AG08395 (cell line): ENCODE data around the gene RAB11FIP3.
"Not testable (repeated sequence)": the region's sequence is repeated elsewhere in the genome, so short reads cannot be mapped to it uniquely, and the experiment has no call there.

Experiments used
- DNase-seq: peaks from one replicate; pipeline ENCODE4 v3.0.0; 2012; ENCODE audit warnings: mixed read lengths, low spot score

Gene RAB11FIP3

DNA sequence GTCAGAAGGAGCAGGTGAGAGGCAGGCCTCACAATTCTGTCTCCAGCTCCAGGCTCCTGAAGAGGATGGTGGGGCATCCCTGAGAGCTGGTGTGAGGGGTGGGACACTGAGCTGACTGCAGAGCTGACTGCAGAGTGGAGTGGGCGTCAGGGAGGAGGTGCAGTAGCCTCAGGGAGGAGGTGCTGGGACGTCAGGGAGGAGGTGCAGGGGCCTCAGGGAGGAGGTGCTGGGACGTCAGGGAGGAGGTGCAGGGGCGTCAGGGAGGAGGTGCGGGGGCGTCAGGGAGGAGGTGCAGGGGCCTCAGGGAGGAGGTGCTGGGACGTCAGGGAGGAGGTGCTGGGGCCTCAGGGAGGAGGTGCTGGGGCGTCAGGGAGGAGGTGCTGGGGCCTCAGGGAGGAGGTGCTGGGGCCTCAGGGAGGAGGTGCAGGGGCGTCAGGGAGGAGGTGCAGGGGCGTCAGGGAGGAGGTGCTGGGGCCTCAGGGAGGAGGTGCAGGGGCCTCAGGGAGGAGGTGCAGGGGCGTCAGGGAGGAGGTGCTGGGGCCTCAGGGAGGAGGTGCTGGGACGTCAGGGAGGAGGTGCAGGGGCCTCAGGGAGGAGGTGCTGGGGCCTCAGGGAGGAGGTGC, 41.9 kb downstream of the RAB11FIP3 start:
- DNase-seq = not testable (repeated sequence)

DNA sequence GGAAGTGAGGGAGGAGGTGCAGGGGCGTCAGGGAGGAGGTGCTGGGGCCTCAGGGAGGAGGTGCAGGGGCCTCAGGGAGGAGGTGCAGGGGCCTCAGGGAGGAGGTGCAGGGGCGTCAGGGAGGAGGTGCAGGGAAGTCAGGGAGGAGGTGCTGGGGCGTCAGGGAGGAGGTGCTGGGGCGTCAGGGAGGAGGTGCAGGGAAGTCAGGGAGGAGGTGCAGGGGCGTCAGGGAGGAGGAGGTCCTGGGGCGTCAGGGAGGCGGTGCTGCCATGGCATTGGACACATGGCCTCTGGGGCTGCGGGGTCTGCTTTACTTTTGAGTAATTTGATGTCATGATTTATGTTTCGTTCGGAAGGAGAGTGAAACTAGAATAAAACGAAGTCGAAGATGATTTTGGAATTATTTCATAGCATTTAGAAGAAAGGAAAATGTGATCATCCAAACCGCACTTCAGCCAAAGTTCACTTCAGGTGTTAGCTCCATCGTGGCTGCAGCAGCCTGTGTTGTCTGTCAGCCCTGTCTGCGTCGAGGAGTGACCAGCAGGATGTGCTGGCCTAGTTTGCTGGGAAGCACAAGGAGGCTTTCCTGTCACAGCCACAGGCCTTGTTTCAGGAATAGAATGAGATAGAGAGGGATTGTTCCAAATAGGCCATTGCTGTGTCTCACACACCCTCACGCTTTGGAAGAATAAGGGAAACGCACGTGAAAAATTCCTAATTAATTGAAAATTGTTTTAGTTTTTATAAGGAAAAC, 42.8 kb downstream of the RAB11FIP3 start:
- no peak for DNase-seq

- not testable (repeated sequence) for DNase-seq
Measured at GRCh38 chr16:469459-469858, 44.0 kb downstream of the RAB11FIP3 start.

DNA sequence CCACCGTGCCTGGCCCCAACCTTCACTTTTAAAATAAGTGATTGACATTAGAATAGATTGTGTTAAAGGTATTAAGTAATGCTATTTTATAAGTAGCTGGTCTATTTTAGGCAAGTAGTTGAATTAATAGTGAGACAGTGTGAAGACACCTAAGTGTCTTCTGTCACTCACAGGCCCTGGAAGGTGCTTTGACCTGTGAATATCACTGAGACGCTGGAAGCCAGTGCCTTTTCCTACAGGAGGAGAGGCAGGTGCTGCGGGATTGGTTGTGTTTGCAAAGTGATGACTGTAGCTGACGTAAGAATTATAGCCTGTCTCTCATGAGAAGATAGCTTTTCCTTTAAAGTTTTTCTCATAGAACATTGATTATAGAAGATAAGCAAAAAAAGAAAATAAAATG, 45.0 kb downstream of the RAB11FIP3 start:
- DNase-seq = no peak

DNA sequence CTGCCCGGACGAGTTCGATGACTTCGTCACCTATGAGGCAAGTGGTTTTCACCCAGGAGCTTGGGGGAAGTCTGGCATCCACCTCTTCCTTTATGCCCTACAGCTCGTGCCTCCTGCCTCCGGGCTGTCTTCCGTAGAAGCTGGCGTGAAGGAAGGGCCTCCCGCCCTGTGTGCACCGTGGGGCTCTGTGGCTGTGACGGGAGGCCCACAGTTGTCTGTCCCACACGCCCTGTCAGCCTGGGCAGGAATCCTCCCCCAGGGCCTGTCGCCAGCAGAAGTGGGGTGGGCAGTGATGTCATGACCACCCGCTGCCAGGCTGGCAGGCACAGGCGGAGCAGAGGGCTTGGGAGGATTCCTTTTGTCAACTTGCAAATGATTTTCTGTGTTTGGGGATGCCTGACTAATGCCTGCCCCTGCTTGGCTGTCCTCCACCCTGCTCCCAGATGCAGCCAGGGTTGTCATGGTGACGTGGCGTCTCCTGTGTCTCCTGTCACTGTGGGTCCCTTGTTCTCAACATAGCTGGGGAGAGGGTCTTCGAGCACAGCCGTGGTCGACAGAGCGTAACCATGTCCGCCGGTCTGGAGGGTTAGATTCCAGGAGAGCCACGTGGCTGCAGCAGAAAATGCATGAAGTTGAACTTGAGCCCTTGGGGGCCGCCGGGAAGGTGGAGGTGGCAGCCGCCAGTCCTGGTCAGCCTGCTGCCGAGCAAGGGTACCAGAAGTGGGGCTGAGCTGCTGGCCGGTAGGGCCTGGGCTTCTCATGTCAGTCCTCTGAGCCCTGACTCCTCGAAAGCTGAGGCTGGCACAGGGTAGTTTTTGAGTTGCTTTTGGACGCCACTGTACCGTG, 46.1 kb downstream of the RAB11FIP3 start:
- peak; percentile 97 for DNase-seq

DNA sequence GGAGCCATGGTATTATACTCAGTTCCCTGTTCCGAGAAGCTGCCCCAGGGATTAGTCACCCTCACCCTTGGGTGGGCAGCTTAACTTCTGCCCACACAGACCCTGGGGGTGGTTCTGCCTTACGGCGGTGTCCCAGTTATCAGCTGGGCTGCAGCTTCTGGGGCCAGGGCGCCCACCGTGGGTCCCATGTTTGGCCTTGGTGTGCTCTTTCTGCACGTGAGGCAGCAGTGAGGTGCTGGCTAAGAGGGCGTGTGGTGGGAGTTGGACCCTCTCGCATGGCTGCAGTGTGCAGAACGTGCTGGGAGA, 46.7 kb downstream of the RAB11FIP3 start:
- DNase-seq = no peak

DNA sequence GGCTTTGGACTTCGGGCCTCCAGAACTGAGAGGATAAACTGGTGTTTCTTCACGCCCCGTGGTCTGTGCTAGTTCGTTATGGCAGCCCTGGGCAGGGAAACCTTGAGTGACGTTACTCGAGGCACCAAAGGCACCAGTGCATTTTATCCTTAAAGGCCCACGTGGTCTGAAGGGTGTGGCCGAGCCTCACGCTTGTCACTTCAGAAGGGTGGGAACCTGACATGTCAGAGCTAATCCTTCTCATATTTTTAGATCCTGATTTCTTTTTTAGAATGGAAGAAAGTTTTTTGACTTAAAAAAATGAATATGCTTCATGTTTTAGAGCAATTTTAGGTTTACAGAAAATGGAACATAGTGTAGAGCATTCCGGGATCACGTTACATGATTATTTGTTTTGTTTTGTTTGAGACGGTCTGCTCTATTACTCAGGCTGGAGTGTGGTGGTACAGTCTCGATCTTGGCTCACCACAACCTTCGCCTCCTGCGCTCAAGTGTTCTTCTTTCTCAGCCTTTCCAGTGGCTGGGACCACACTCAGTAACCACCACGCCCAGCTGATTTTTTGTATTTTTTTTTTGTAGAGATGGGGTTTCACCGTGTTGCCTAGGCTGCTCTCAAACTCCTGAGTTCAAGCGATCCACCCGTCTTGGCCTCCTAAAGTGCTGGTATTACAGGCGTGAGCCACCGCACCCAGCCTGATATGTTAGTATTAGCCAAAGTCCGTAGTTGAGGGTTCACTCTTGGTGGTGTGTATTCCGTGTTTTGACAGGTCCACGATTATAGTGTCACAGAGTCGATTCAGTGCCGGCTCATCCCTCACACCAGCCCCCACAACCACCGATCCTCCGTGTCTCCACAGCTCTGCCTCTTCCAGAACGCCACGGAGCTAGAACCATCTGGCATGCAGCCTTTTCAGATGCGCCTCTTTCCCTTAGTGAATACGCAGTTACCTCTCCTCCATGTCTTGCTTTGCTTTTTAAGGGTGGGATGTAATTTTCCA, 47.9 kb downstream of the RAB11FIP3 start:
- no peak for DNase-seq

DNA sequence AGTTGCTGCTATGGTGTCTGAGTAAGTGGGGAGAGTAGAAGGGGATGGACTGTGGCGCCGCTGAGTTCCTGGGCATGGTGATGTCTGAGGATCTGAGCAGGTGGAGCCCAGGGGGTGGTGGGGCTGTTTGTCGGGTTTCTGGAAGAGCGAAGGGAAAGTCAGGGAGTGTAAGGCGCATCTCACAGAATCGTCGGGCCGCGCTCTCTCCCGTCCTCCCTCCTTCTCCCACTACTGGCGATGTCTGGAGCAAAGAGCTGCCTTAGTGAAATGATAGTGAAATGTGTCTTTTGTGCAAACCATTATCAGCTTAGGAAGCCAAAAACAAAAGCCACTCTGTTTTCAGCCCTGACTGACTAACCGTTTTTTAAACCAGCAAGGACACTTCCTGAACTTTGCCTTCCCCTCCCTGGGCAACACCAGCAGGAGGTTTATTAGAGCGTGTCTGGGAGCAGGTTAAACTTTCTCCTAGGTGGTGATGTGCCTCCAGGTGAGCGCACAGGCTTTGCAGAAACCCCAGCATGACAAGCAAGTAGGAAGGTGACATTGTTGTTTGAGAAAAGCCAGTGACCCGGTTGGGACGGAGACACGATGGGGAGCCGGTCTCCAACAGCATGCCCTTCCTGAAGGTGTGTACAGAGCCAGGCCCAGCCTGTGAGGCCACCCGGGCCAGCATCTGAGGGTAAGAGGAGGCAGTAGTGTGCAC, 49.1 kb downstream of the RAB11FIP3 start:
- DNase-seq = no peak

GRCh38 chr16:476039-476438, 50.6 kb downstream of the RAB11FIP3 start:
- DNase-seq = no peak

GRCh38 chr16:477301-478157, 52.1 kb downstream of the RAB11FIP3 start:
- DNase-seq = no peak

- not testable (repeated sequence) for DNase-seq
Measured at GRCh38 chr16:478287-478686, 52.8 kb downstream of the RAB11FIP3 start.

DNA sequence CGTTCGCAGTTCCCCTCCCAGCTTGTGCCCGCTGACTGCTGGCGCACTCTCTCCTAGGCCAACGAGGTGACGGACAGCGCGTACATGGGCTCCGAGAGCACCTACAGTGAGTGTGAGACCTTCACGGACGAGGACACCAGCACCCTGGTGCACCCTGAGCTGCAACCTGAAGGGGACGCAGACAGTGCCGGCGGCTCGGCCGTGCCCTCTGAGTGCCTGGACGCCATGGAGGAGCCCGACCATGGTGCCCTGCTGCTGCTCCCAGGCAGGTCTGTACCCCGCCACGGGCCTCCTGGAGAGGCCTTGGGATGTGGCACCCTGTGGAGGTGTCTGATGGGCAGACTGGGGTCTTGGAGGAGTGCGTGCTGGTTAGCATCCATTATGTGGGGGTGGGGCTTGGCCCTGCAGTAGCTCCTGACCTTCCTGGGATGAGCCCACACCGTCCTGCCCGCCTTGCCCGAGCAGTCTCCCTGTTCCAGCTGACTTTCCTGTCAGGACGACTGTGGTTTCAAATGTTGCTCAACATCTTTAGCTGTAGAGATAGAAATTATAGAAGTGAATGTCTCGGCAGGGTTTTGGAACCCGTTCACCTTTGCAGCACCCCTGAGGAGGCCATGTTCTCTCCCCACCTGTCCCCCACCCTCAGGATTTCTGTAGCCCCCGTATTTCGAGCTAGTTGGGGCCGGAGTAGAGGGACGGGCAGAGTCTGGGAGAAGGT, 57.2 kb downstream of the RAB11FIP3 start:
- no peak for DNase-seq

GRCh38 chr16:483341-484075, 58.1 kb downstream of the RAB11FIP3 start:
- DNase-seq = no peak

DNA sequence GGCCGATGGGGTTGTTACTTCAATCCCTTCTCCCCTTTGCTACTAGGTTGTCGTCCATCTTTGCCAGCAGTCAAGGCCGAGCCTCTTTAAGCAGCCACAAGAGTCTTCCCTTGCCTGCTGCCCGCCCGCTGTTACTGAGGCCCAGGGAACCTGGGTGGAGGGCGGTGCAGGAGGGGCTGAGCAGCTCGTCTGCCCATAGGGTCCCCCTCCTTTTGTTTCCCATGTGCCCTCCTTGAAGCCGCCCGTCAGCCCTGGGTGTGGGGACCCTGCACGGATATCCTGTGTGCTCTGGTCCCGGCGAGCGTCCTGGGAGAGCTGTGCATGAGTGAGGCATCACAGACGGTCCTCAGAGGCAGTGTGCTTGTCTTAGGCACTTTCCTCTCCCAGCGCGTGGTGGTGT, 64.2 kb downstream of the RAB11FIP3 start:
- no peak for DNase-seq

- DNase-seq = no peak
Measured at GRCh38 chr16:490768-491167, 65.3 kb downstream of the RAB11FIP3 start.

GRCh38 chr16:491220-491919, 65.9 kb downstream of the RAB11FIP3 start:
- no peak for DNase-seq

- no peak for DNase-seq
Measured at GRCh38 chr16:492211-492875, 66.9 kb downstream of the RAB11FIP3 start.

DNA sequence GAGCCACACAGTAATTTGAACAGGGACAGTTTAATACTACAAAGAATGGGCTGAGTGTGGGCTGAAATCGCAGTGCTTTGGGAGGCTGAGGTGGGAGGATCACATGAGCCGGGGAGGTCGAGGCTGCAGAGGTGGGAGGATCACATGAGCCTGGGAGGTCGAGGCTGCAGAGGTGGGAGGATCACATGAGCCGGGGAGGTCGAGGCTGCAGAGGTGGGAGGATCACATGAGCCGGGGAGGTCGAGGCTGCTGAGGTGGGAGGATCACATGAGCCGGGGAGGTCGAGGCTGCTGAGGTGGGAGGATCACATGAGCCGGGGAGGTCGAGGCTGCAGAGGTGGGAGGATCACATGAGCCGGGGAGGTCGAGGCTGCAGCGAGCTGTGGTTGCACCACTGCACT, 69.2 kb downstream of the RAB11FIP3 start:
- not testable (repeated sequence) for DNase-seq
